Heart left ventricle (tissue), 13 donors: ENCODE data around the gene API5.

Experiments used
- POLR2A ChIP-seq, 2 donors: fragments of 450-650 bp; IDR thresholded peaks; one replicate each; pipeline ENCODE4 v1.6.1; 2017; ENCODE audit warnings: antibody characterized with exemption in 2 of 2, mild to moderate bottlenecking in 2 of 2, moderate library complexity in 2 of 2
- TF ChIP-seq, protein P1 (sequence below), 12 donors: fragments of 200-600 bp; sonication (generic) in 4 of 12; IDR thresholded peaks; one replicate each; pipeline versions ENCODE4 v1.5.0 to v1.8.0; 2018 to 2022; ENCODE audit warnings: antibody characterized with exemption in 12 of 12, mild to moderate bottlenecking in 5 of 12
- donor health status: ischemic (EF 13 %, LVEDD 7.1; RV severe dilation, severe dysfunction).
- donor health status: DM: no; HTN: yes; CAD: no.
- donor health status: DM: no; HTN: no; CAD: no.
- donor health status: ischemic (EF 25% LVEDD 6.9; RV normal size, moderate dysfunction).
- donor health status: ischemic (EF 25% LVEDD 5.7; RV mildly dilated, moderate dysfunction).
- donor health status: ischemic (EF 35%, LVEDD 5.7; RV mildly dilated, moderate dysfunction).
- donor health status: nonischemic (EF 11% LVEDD 7.7; RV severe dilation, severe dysfunction).
- donor health status: DM: yes; HTN: yes; CAD: no.
- donor health status: PGD.
- donor health status: ischemic (EF 29% LVEDD 5.4; RV normal size, mild dysfunction).
- donor health status: nonischemic (EF 23%, LVEDD 6.1; RV moderate dilation, normal function).

DNA sequence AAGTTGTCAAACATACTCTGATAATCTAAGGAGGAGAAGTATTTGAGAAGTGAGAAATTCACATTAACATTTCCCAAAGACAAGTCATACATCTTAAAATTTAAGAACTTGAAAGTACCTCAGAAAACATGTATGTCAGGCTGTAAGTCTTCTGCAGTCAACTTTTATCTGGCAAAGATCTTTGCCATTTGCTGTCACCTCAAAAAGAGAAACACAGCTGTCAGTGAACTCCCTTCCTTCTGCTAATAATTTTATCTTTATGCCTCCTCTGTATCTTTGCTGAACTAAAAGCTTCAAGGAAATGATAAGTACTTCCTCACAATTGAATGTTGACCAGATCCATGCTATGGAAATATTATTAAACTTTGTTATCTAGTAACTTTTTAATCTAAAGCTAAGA lies 65.6 kb downstream of the API5 start:
- TF ChIP-seq, protein P1, sequence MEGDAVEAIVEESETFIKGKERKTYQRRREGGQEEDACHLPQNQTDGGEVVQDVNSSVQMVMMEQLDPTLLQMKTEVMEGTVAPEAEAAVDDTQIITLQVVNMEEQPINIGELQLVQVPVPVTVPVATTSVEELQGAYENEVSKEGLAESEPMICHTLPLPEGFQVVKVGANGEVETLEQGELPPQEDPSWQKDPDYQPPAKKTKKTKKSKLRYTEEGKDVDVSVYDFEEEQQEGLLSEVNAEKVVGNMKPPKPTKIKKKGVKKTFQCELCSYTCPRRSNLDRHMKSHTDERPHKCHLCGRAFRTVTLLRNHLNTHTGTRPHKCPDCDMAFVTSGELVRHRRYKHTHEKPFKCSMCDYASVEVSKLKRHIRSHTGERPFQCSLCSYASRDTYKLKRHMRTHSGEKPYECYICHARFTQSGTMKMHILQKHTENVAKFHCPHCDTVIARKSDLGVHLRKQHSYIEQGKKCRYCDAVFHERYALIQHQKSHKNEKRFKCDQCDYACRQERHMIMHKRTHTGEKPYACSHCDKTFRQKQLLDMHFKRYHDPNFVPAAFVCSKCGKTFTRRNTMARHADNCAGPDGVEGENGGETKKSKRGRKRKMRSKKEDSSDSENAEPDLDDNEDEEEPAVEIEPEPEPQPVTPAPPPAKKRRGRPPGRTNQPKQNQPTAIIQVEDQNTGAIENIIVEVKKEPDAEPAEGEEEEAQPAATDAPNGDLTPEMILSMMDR (IDR thresholded peaks at IDR 0.05): no peak
- TF ChIP-seq POLR2A (IDR thresholded peaks at IDR 0.05): no peak
